IPS-NIHi7 (cell line): ENCODE measurements around the gene MRPL19.

ENCODE experiments used
- DNase-seq: peaks from one replicate; pipeline ENCODE4 v3.0.0; 2012; ENCODE audit warnings: mixed read lengths; ENCODE audit errors: extremely low spot score

MRPL19 gene

DNA sequence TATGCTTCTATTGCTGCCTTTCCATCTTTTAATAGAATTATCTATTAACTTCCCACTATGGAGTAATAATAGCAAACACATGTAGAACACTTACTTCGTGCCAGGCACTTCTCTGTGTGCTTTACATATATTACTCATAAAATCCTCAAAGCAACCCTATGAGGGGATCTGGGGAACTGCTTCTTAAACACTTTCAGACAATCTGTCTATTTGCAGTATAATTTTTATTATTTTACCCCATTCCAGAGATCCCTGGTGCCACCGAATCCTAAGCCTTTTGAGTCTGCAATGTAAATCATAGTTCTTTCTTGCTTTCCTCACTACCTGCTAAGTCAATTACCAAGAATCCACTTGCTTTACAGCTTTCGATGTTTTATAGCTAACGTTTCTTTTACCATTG, 89.7 kb downstream of the MRPL19 start:
- DNase-seq, result no peak

DNA sequence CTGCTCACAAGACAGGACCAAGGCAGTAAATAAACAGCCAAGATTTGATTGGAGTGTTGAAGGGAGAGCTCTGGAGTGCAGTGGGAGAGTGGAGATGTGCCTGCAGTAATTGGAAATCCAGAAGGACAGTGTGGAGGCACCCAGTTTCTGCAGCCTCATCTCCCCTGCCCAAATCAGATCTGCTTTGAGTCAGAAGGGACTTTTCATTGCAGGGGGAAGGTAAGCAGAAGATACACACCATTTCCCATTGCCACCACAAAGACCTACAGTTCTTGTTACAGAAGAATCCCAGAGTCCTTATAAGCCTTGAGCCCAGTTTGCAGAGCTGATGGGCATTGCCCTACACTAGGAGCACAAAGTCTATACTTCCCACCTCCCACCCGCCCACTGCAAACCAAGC, 91.4 kb downstream of the MRPL19 start:
- no peak for DNase-seq
